ENCODE results near the gene SLC39A8.
A peak's percentile ranks its signal among the peaks of the same experiment; 100 is the strongest.
"Not testable (repeated sequence)": the region's sequence is repeated elsewhere in the genome, so short reads cannot be mapped to it uniquely, and the experiment has no call there.

Gene SLC39A8

GRCh38 chr4:102344954-102345794 is at the start of gene SLC39A8:
Gene SLC39A8 (minus strand): TSS chr4:102345482. CDS start chr4:102344662, 820 bp downstream.
- DNase-seq (ENCODE audit: low read depth), result peak; percentile 65

GRCh38 chr4:102392033-102392744 is 46.9 kb upstream of the SLC39A8 start:
- DNase-seq (ENCODE audit: low read depth), result no peak

- no peak for DNase-seq (ENCODE audit: low read depth)
Measured at GRCh38 chr4:102390438-102390837, 45.2 kb upstream of the SLC39A8 start.

- DNase-seq (ENCODE audit: low read depth), result no peak
Measured at GRCh38 chr4:102388611-102389010, 43.3 kb upstream of the SLC39A8 start.

GRCh38 chr4:102387552-102388150 is 42.4 kb upstream of the SLC39A8 start:
- no peak for DNase-seq (ENCODE audit: low read depth)

GRCh38 chr4:102386966-102387365 is 41.7 kb upstream of the SLC39A8 start:
- DNase-seq (ENCODE audit: low read depth), result no peak

- not testable (repeated sequence) for DNase-seq (ENCODE audit: low read depth)
Measured at GRCh38 chr4:102380253-102380652, 35.0 kb upstream of the SLC39A8 start.

- DNase-seq (ENCODE audit: low read depth), result no peak
Measured at GRCh38 chr4:102362922-102363432, 17.7 kb upstream of the SLC39A8 start.

GRCh38 chr4:102358128-102358527 is 12.8 kb upstream of the SLC39A8 start:
- DNase-seq (ENCODE audit: low read depth), result no peak

- DNase-seq (ENCODE audit: low read depth), result not testable (repeated sequence)
Measured at GRCh38 chr4:102357637-102358036, 12.4 kb upstream of the SLC39A8 start.

- DNase-seq (ENCODE audit: low read depth), result no peak
Measured at GRCh38 chr4:102356562-102357202, 11.4 kb upstream of the SLC39A8 start.

- no peak for DNase-seq (ENCODE audit: low read depth)
Measured at GRCh38 chr4:102355748-102356147, 10.5 kb upstream of the SLC39A8 start.

- no peak for DNase-seq (ENCODE audit: low read depth)
Measured at GRCh38 chr4:102354671-102355454, 9.6 kb upstream of the SLC39A8 start.

- no peak for DNase-seq (ENCODE audit: low read depth)
Measured at GRCh38 chr4:102352781-102353180, 7.5 kb upstream of the SLC39A8 start.

- DNase-seq (ENCODE audit: low read depth), result no peak
Measured at GRCh38 chr4:102350634-102351033, 5.4 kb upstream of the SLC39A8 start.

- DNase-seq (ENCODE audit: low read depth), result no peak
Measured at GRCh38 chr4:102348701-102349100, 3.4 kb upstream of the SLC39A8 start.

GRCh38 chr4:102345795-102346100 is 466 bp upstream of the SLC39A8 start:
- DNase-seq (ENCODE audit: low read depth), result no peak

GRCh38 chr4:102344520-102344953 is 745 bp downstream of the SLC39A8 start:
- peak; percentile 37 for DNase-seq (ENCODE audit: low read depth)

GRCh38 chr4:102343964-102344519 is 1.2 kb downstream of the SLC39A8 start:
- no peak for DNase-seq (ENCODE audit: low read depth)

- no peak for DNase-seq (ENCODE audit: low read depth)
Measured at GRCh38 chr4:102342404-102343074, 2.7 kb downstream of the SLC39A8 start.

GRCh38 chr4:102341201-102341600 is 4.1 kb downstream of the SLC39A8 start:
- DNase-seq (ENCODE audit: low read depth), result no peak

Data from EH (cell line).